Lower lobe of right lung (tissue), 2 donors: Measurements from ENCODE around the gene KCNC1. TPM values are rescaled to one million over a fixed set of nuclear protein-coding genes. Genes with fewer than 3 reads are reported as not detected.

ENCODE experiments used
- ATAC-seq, 2 donors: fragments of 200-7000 bp; cut with Tn5 transposase; one replicate each; pipeline ENCODE4 v1.9.1; 2020 to 2022; ENCODE audit warnings: mild to moderate bottlenecking in 2 of 2, moderate library complexity in 2 of 2
- DNase-seq: peaks from one replicate; pipeline ENCODE4 v3.0.0-alpha.2; 2020
- H3K27ac ChIP-seq: fragments of 200-600 bp; one replicate; pipeline ENCODE4 v1.8.0; 2022
- H3K27me3 ChIP-seq: fragments of 200-600 bp; one replicate; pipeline ENCODE4 v1.8.0; 2022; ENCODE audit warnings: low read depth
- H3K36me3 ChIP-seq: fragments of 200-600 bp; one replicate; pipeline ENCODE4 v1.8.0; 2022; ENCODE audit warnings: mild to moderate bottlenecking
- H3K4me1 ChIP-seq: fragments of 200-600 bp; one replicate; pipeline ENCODE4 v1.8.0; 2022
- H3K4me3 ChIP-seq: fragments of 200-600 bp; one replicate; pipeline ENCODE4 v1.8.0; 2022; ENCODE audit warnings: mild to moderate bottlenecking
- H3K9me3 ChIP-seq: fragments of 200-600 bp; one replicate; pipeline ENCODE4 v1.8.0; 2022
- CTCF ChIP-seq: fragments of 200-600 bp; IDR thresholded peaks from one replicate; pipeline ENCODE4 v1.8.0; 2022; ENCODE audit warnings: antibody characterized with exemption, mild to moderate bottlenecking
- intact Hi-C: fragments of 100-400 bp; cut with DNase I; formaldehyde crosslinking; loops from one replicate; pipeline ENCODE4 v1.11.0; 2022
- total RNA-seq: library from RNA; stranded (reverse); fragmentation: NEBNext Ultra II Directional; extraction: Animal tissue kit (Norgen Biotek cat#: 25700); gene quantifications from one replicate; pipeline ENCODE4 v1.2.1, GENCODE V29; 2021
- donor health status: DM: no; HTN: yes; CAD: no; lungs with severe emphysema.

KCNC1 gene
- total RNA-seq, 1 donor from 2014 or later, result not detected

- Histone ChIP-seq H3K27ac (no peak overlapping the region), H3K4me3 (no peak overlapping the region), H3K27me3 (no peaks in the 10 kb centered on the region), H3K36me3 (no peaks in the 10 kb centered on the region), H3K9me3 (no peaks in the 10 kb centered on the region), H3K4me1 (no peaks in the 10 kb centered on the region)
- DNase-seq, result no peak
- ATAC-seq, result no peak
- intact Hi-C loops, result no loop called here
- TF ChIP-seq CTCF, result no peak
These were observed 47.6 kb downstream of the KCNC1 start for GRCh38 chr11:17782145-17782544.

- Histone ChIP-seq H3K4me1 (no peaks in the 10 kb centered on the region), H3K4me3 (no peak overlapping the region), H3K27ac (no peak overlapping the region), H3K27me3 (no peaks in the 10 kb centered on the region), H3K9me3 (no peaks in the 10 kb centered on the region), H3K36me3 (no peaks in the 10 kb centered on the region)
- no peak for TF ChIP-seq CTCF
- no peak for DNase-seq
- ATAC-seq, result no peak
- intact Hi-C loops, result no loop called here
These were observed 48.2 kb downstream of the KCNC1 start for GRCh38 chr11:17782603-17783337.

GRCh38 chr11:17783878-17784277 lies 49.3 kb downstream of the KCNC1 start:
- Histone ChIP-seq H3K4me1 (no peaks in the 10 kb centered on the region), H3K36me3 (no peaks in the 10 kb centered on the region), H3K27ac (no peak overlapping the region), H3K27me3 (no peaks in the 10 kb centered on the region), H3K4me3 (no peak overlapping the region), H3K9me3 (no peaks in the 10 kb centered on the region)
- ATAC-seq, result no peak
- no peak for TF ChIP-seq CTCF
- no peak for DNase-seq
- intact Hi-C loops, result no loop called here

GRCh38 chr11:17786824-17787525 lies 52.4 kb downstream of the KCNC1 start:
- Histone ChIP-seq H3K27ac (no peak overlapping the region), H3K9me3 (no peaks in the 10 kb centered on the region)
- no peak for ATAC-seq

GRCh38 chr11:17788084-17788483 lies 53.5 kb downstream of the KCNC1 start:
- intact Hi-C loops, result no loop called here
- ATAC-seq (no peak), DNase-seq (no peak)
- Histone ChIP-seq H3K9me3 (no peaks in the 10 kb centered on the region), H3K27me3 (no peaks in the 10 kb centered on the region), H3K4me1 (no peaks in the 10 kb centered on the region), H3K27ac (no peak overlapping the region), H3K4me3 (no peak overlapping the region), H3K36me3 (no peaks in the 10 kb centered on the region)
- no peak for TF ChIP-seq CTCF

More at GRCh38 chr11:17786824-17787525, 52.4 kb downstream of the KCNC1 start:
- intact Hi-C loops, result no loop called here
- H3K4me1 ChIP-seq, result no peaks in the 10 kb centered on the region
- no peak overlapping the region for H3K4me3 ChIP-seq
- no peaks in the 10 kb centered on the region for H3K36me3 ChIP-seq
- no peaks in the 10 kb centered on the region for H3K27me3 ChIP-seq
- DNase-seq, result no peak
- TF ChIP-seq CTCF, result no peak
